Keratinocyte (primary cell): Measurements from ENCODE around the gene PPP1R3E. TPM values are rescaled to one million over a fixed set of nuclear protein-coding genes. Genes with fewer than 3 reads are reported as not detected.

ENCODE experiments used
- DNase-seq: peaks from one replicate; pipeline ENCODE4 v3.0.0-alpha.2; 2011; ENCODE audit warnings: low read depth, missing footprints, low spot score
- FAIRE-seq: peaks from 2 replicates; lab custom pipeline; 2011; peaks lifted over from hg19 to GRCh38; lab: Jason Lieb, UNC
- H2AFZ ChIP-seq: 2 replicates; pipeline ENCODE4 v1.6.0; 2012; ENCODE audit warnings: low read length, control low read depth, inconsistent platforms; ENCODE audit not compliant: control insufficient read depth
- H3K27ac ChIP-seq: 2 replicates; pipeline ENCODE4 v1.5.1; 2011; ENCODE audit warnings: low read length; ENCODE audit not compliant: control insufficient read depth, insufficient read depth
- H3K27me3 ChIP-seq: 3 replicates; pipeline ENCODE4 v1.6.0; 2011; ENCODE audit warnings: low read length; ENCODE audit not compliant: control insufficient read depth, insufficient read depth; ENCODE audit errors: extremely low read depth
- H3K36me3 ChIP-seq, 2 experiments: 2 replicates in 1 of 2; 3 replicates in 1 of 2; pipeline ENCODE4 v1.5.1; 2011; ENCODE audit warnings: low read length in 2 of 2, mild to moderate bottlenecking in 1 of 2; ENCODE audit not compliant: control insufficient read depth in 2 of 2, insufficient read depth in 2 of 2; ENCODE audit errors: extremely low read depth in 1 of 2
- H3K4me1 ChIP-seq: 3 replicates; pipeline ENCODE4 v1.5.1; 2011; ENCODE audit warnings: low read length; ENCODE audit not compliant: control insufficient read depth, insufficient read depth; ENCODE audit errors: extremely low read depth
- H3K4me2 ChIP-seq: 3 replicates; pipeline ENCODE4 v1.6.0; 2011; ENCODE audit warnings: low read depth, low read length; ENCODE audit not compliant: control insufficient read depth, insufficient read depth; ENCODE audit errors: extremely low read depth
- H3K4me3 ChIP-seq, 3 experiments: fragments of 200-600 bp in 1 of 3; sonication (generic) in 1 of 3; 2 replicates in 2 of 3; 3 replicates in 1 of 3; pipeline ENCODE4 v1.5.1; 2011 to 2016; ENCODE audit warnings: low read length in 3 of 3, mild to moderate bottlenecking in 3 of 3, control low read depth in 2 of 3, inconsistent platforms in 1 of 3, low read depth in 1 of 3, mixed read lengths in 1 of 3, mixed run types in 1 of 3, moderate library complexity in 1 of 3; ENCODE audit not compliant: control insufficient read depth in 2 of 3, insufficient read depth in 2 of 3; ENCODE audit errors: extremely low read depth in 1 of 3
- H3K79me2 ChIP-seq: 2 replicates; pipeline ENCODE4 v1.6.0; 2012; ENCODE audit warnings: low read length; ENCODE audit not compliant: control insufficient read depth, insufficient read depth
- H3K9ac ChIP-seq: 3 replicates; pipeline ENCODE4 v1.6.0; 2011; ENCODE audit warnings: low read length; ENCODE audit not compliant: control insufficient read depth, insufficient read depth; ENCODE audit errors: extremely low read depth
- H3K9me1 ChIP-seq: 3 replicates; pipeline ENCODE4 v1.6.0; 2011; ENCODE audit warnings: low read length; ENCODE audit not compliant: control insufficient read depth, insufficient read depth; ENCODE audit errors: extremely low read depth
- H3K9me3 ChIP-seq: 2 replicates; pipeline ENCODE4 v1.5.1; 2012; ENCODE audit warnings: low read depth, low read length; ENCODE audit not compliant: control insufficient read depth
- H4K20me1 ChIP-seq: 3 replicates; pipeline ENCODE4 v1.6.0; 2011; ENCODE audit warnings: low read length; ENCODE audit not compliant: control insufficient read depth, insufficient read depth; ENCODE audit errors: extremely low read depth
- CTCF ChIP-seq, 3 experiments: IDR thresholded peaks in 1 of 3; conservative IDR thresholded peaks in 1 of 3; optimal IDR thresholded peaks in 1 of 3; 2 replicates in 2 of 3; 3 replicates in 1 of 3; pipeline versions ENCODE3 to v1.5.1; 2011; ENCODE audit warnings: low read length in 3 of 3, mild to moderate bottlenecking in 3 of 3, moderate library complexity in 2 of 3, control low read depth in 1 of 3, inconsistent platforms in 1 of 3; ENCODE audit not compliant: insufficient read depth in 2 of 3; ENCODE audit errors: extremely low read depth in 1 of 3
- EZH2 ChIP-seq: IDR thresholded peaks from one replicate; pipeline ENCODE4 v1.6.1; 2012; ENCODE audit warnings: inconsistent platforms, mild to moderate bottlenecking, low read length, moderate library complexity
- dilution Hi-C: fragments of 300-500 bp; cut with MboI; formaldehyde crosslinking; loops from one replicate; pipeline ENCODE4 v1.7.0; 2020; ENCODE audit warnings: low sequenced_read_pairs; ENCODE audit not compliant: extremely low pct_ligation_motif_present
- polyA plus RNA-seq, 5 experiments: library from polyadenylated mRNA; depleted of rRNA in 3 of 5; stranded (reverse) in 3 of 5; stranded (forward) in 1 of 5; unstranded in 1 of 5; fragments of >200 nt; gene quantifications; 1 replicate in 1 of 5; 2 replicates in 3 of 5; 3 replicates in 1 of 5; pipeline versions ENCODE4 v1.2.1 to v1.2.3, GENCODE V29; 2011 to 2012; ENCODE audit warnings: missing spikeins in 2 of 5, low read depth in 1 of 5, low replicate concordance in 1 of 5

PPP1R3E gene
- polyA plus RNA-seq, 1 donor (not counting 4 experiments of a cell fraction or from before 2014, with no cell fraction given): 2.5 TPM

GRCh38 chr14:23259426-23259825 is 43.2 kb downstream of the PPP1R3E start:
- Histone ChIP-seq H2AFZ (no peak overlapping the region), H3K9me3 (no peaks in the 10 kb centered on the region), H4K20me1 (no peaks in the 10 kb centered on the region), H3K9me1 (no peaks in the 10 kb centered on the region), H3K4me2 (no peak overlapping the region), H3K27me3 (no peaks in the 10 kb centered on the region), H3K4me3 (no peak overlapping the region), H3K79me2 (no peaks in the 10 kb centered on the region), H3K27ac (no peak overlapping the region), H3K36me3 (no peaks in the 10 kb centered on the region), H3K9ac (no peak overlapping the region), H3K4me1 (no peaks in the 10 kb centered on the region)
- FAIRE-seq (no peak), DNase-seq (no peak)
- no peak for TF ChIP-seq EZH2
- no peak for TF ChIP-seq CTCF (optimal IDR thresholded peaks at IDR 0.05 in 1 of 3, IDR thresholded peaks at IDR 0.05 in 1 of 3, conservative IDR thresholded peaks at IDR 0.05 in 1 of 3; ENCODE audit: extremely low read depth in 1 of 3, insufficient read depth in 2 of 3, low read length in 3 of 3)
- dilution Hi-C loops: no loop called here

- H3K4me1 ChIP-seq: no peaks in the 10 kb centered on the region
- dilution Hi-C loops: no loop called here
- H3K4me2 ChIP-seq: no peak overlapping the region
- no peak overlapping the region for H3K9ac ChIP-seq
- DNase-seq (no peak), FAIRE-seq (no peak)
- no peak overlapping the region for H3K27ac ChIP-seq
- TF ChIP-seq EZH2 (no peak), CTCF (optimal IDR thresholded peaks at IDR 0.05 in 1 of 3, IDR thresholded peaks at IDR 0.05 in 1 of 3, conservative IDR thresholded peaks at IDR 0.05 in 1 of 3; ENCODE audit: extremely low read depth in 1 of 3, insufficient read depth in 2 of 3, low read length in 3 of 3) (no peak)
- H3K9me1 ChIP-seq: no peaks in the 10 kb centered on the region
- H3K79me2 ChIP-seq: no peaks in the 10 kb centered on the region
- H3K27me3 ChIP-seq: no peaks in the 10 kb centered on the region
- H2AFZ ChIP-seq: no peak overlapping the region
- H4K20me1 ChIP-seq: no peaks in the 10 kb centered on the region
- H3K9me3 ChIP-seq: no peaks in the 10 kb centered on the region
- no peak overlapping the region for H3K4me3 ChIP-seq
- H3K36me3 ChIP-seq: no peaks in the 10 kb centered on the region
These were observed 44.4 kb downstream of the PPP1R3E start for GRCh38 chr14:23258256-23258655.
